Right lobe of liver (tissue), 4 donors: Measurements from ENCODE around the gene NAT10.

Experiments
- POLR2A ChIP-seq: fragments of 450-650 bp; IDR thresholded peaks from one replicate; pipeline ENCODE4 v1.6.1; 2017; ENCODE audit warnings: antibody characterized with exemption, mild to moderate bottlenecking
- TF ChIP-seq, protein P1 (sequence below), 4 donors: fragments of 200-600 bp in 3 of 4; fragments of 450-650 bp in 1 of 4; IDR thresholded peaks; one replicate each; pipeline versions ENCODE4 v1.5.1 to v1.8.0; 2016 to 2022; ENCODE audit warnings: antibody characterized with exemption in 4 of 4, mild to moderate bottlenecking in 2 of 4
- donor health status: DM: no; HTN: no; CAD: no.
- donor health status: DM: no; HTN: no; CAD: no.
- donor health status: DM: no; HTN: yes; CAD: no.

GRCh38 chr11:34146866-34147265, 41.4 kb downstream of the NAT10 start:
- TF ChIP-seq, protein P1, sequence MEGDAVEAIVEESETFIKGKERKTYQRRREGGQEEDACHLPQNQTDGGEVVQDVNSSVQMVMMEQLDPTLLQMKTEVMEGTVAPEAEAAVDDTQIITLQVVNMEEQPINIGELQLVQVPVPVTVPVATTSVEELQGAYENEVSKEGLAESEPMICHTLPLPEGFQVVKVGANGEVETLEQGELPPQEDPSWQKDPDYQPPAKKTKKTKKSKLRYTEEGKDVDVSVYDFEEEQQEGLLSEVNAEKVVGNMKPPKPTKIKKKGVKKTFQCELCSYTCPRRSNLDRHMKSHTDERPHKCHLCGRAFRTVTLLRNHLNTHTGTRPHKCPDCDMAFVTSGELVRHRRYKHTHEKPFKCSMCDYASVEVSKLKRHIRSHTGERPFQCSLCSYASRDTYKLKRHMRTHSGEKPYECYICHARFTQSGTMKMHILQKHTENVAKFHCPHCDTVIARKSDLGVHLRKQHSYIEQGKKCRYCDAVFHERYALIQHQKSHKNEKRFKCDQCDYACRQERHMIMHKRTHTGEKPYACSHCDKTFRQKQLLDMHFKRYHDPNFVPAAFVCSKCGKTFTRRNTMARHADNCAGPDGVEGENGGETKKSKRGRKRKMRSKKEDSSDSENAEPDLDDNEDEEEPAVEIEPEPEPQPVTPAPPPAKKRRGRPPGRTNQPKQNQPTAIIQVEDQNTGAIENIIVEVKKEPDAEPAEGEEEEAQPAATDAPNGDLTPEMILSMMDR (IDR thresholded peaks at IDR 0.05), result no peak
- TF ChIP-seq POLR2A, result no peak
